ENCODE data around the gene MOAP1. TPM values are rescaled to one million over a fixed set of nuclear protein-coding genes. Genes with fewer than 3 reads are reported as not detected.

The MOAP1 gene
- total and polyA plus RNA-seq, 2 of the 8 experiments (the other 6 are each of a cell fraction or from before 2014, with no cell fraction given): 18.3 to 20.1 TPM

Other genes with a start within 250 kb of the MOAP1 start
- gene ITPK1, start 69.0 kb downstream of the MOAP1 start, total RNA-seq (2021; fragmentation: NEBNext Ultra II Directional; extraction: Animal tissue kit (Norgen Biotek cat#: 25700)): 143 and 148 TPM in 2 replicates
- gene ITPK1, start 69.0 kb downstream of the MOAP1 start, polyA plus RNA-seq (2011; rRNA removed): 108 and 114 TPM in 2 replicates
- gene LYSET, start 420 bp upstream of the MOAP1 start, total RNA-seq (2021; fragmentation: NEBNext Ultra II Directional; extraction: Animal tissue kit (Norgen Biotek cat#: 25700)): 26.9 and 27.5 TPM in 2 replicates
- 13.2 and 26.2 TPM in 2 replicates for gene LYSET, start 420 bp upstream of the MOAP1 start, polyA plus RNA-seq (2011; rRNA removed)
- gene GON7, start 22.2 kb upstream of the MOAP1 start, total RNA-seq (2021; fragmentation: NEBNext Ultra II Directional; extraction: Animal tissue kit (Norgen Biotek cat#: 25700)): 8.8 and 9.9 TPM in 2 replicates
- 2.9 and 3.8 TPM in 2 replicates for gene GON7, start 22.2 kb upstream of the MOAP1 start, polyA plus RNA-seq (2011; rRNA removed)
- 28.4 and 29.4 TPM in 2 replicates for gene UBR7, start 22.4 kb upstream of the MOAP1 start, total RNA-seq (2021; fragmentation: NEBNext Ultra II Directional; extraction: Animal tissue kit (Norgen Biotek cat#: 25700))
- gene UBR7, start 22.4 kb upstream of the MOAP1 start, polyA plus RNA-seq (2011; rRNA removed): 16.4 and 20.1 TPM in 2 replicates
- gene BTBD7, start 148.1 kb upstream of the MOAP1 start, total RNA-seq (2021; fragmentation: NEBNext Ultra II Directional; extraction: Animal tissue kit (Norgen Biotek cat#: 25700)): 46.1 and 48.6 TPM in 2 replicates
- gene BTBD7, start 148.1 kb upstream of the MOAP1 start, polyA plus RNA-seq (2011; rRNA removed): 10.8 and 12.1 TPM in 2 replicates
- not detected in 2 replicates for gene COX8C, start 162.3 kb upstream of the MOAP1 start, total RNA-seq (2021; fragmentation: NEBNext Ultra II Directional; extraction: Animal tissue kit (Norgen Biotek cat#: 25700))
- not detected in 2 replicates for gene COX8C, start 162.3 kb upstream of the MOAP1 start, polyA plus RNA-seq (2011; rRNA removed)
- 2.3 and 2.5 TPM in 2 replicates for gene UNC79, start 246.0 kb upstream of the MOAP1 start, total RNA-seq (2021; fragmentation: NEBNext Ultra II Directional; extraction: Animal tissue kit (Norgen Biotek cat#: 25700))
- 1.5 and 1.8 TPM in 2 replicates for gene UNC79, start 246.0 kb upstream of the MOAP1 start, polyA plus RNA-seq (2011; rRNA removed)